Subcutaneous adipose tissue (tissue), 4 donors: ENCODE data around the gene SAMD4A. TPM values are rescaled to one million over a fixed set of nuclear protein-coding genes. Genes with fewer than 3 reads are reported as not detected.

Experiments
- CTCF ChIP-seq: fragments of 450-650 bp; IDR thresholded peaks from one replicate; pipeline ENCODE4 v1.5.1; 2016; ENCODE audit warnings: low read depth, mild to moderate bottlenecking, control low read depth, antibody characterized with exemption, moderate library complexity
- total RNA-seq, 4 donors: library from RNA; depleted of rRNA; stranded (reverse); fragments of >200 nt; gene quantifications; one replicate each; pipeline ENCODE4 v1.1.0, GENCODE V29; 2016

The SAMD4A gene
- total RNA-seq, 4 donors from 2014 or later, result 30.0 to 65.9 (median 39.7) TPM

GRCh38 chr14:54778618-54779345 lies 211.9 kb downstream of the SAMD4A start:
- TF ChIP-seq CTCF, result no peak

GRCh38 chr14:54781080-54781479 lies 214.2 kb downstream of the SAMD4A start:
- TF ChIP-seq CTCF, result no peak

- TF ChIP-seq CTCF, result no peak
These were observed 215.2 kb downstream of the SAMD4A start for GRCh38 chr14:54781961-54782750.

GRCh38 chr14:54782751-54783659 lies 216.1 kb downstream of the SAMD4A start:
- TF ChIP-seq CTCF, result no peak

GRCh38 chr14:54783660-54784015 lies 216.7 kb downstream of the SAMD4A start:
- TF ChIP-seq CTCF, result no peak

- no peak for TF ChIP-seq CTCF
These were observed 217.1 kb downstream of the SAMD4A start for GRCh38 chr14:54784060-54784459.

GRCh38 chr14:54784657-54785056 lies 217.7 kb downstream of the SAMD4A start:
- TF ChIP-seq CTCF, result no peak
